ENCODE results near the gene LTBR. TPM values are rescaled to one million over a fixed set of nuclear protein-coding genes. Genes with fewer than 3 reads are reported as not detected.

The LTBR gene
- total RNA-seq, 3 donors from 2014 or later = 90.1 to 115 (median 108) TPM

GRCh38 chr12:6430124-6430989, 46.4 kb downstream of the LTBR start:
- intact Hi-C loops (cut with DNase I; ENCODE audit: low total_unique reads) = no loop called here
- peaks cover 0 to 3% of the 10 kb centered on the region in 2 donors for H3K4me1 ChIP-seq
- peak in 1 of 2 donors; percentile 64 for DNase-seq (ENCODE audit: low spot score in 2 of 2)
- no peaks in the 10 kb centered on the region for H3K36me3 ChIP-seq
- no peaks in the 10 kb centered on the region for H3K9me3 ChIP-seq
- no peaks in the 10 kb centered on the region for H3K27me3 ChIP-seq
- peak overlapping the region; percentile 68 to 80 for H3K27ac ChIP-seq
- peak overlapping the region; percentile 7 to 58 (median 34) for H3K4me3 ChIP-seq
- peak in 1 of 3 donors; percentile 83 for TF ChIP-seq POLR2AphosphoS5 (IDR thresholded peaks at IDR 0.05)
- no peak for TF ChIP-seq CTCF (IDR thresholded peaks at IDR 0.05)

GRCh38 chr12:6432991-6433390, 49.0 kb downstream of the LTBR start:
- Histone ChIP-seq H3K4me1 (peaks cover 0 to 3% of the 10 kb centered on the region in 2 donors), H3K9me3 (no peaks in the 10 kb centered on the region), H3K27ac (no peak overlapping the region), H3K27me3 (no peaks in the 10 kb centered on the region), H3K36me3 (no peaks in the 10 kb centered on the region), H3K4me3 (no peak overlapping the region)
- TF ChIP-seq POLR2A (IDR thresholded peaks at IDR 0.05) (no peak), POLR2AphosphoS5 (IDR thresholded peaks at IDR 0.05) (no peak), CTCF (IDR thresholded peaks at IDR 0.05) (no peak)
- no peak for DNase-seq (ENCODE audit: low spot score in 2 of 2)
- intact Hi-C loops (cut with DNase I; ENCODE audit: low total_unique reads) = no loop called here

- H3K36me3 ChIP-seq = no peaks in the 10 kb centered on the region
- H3K4me3 ChIP-seq = no peak overlapping the region
- no peaks in the 10 kb centered on the region for H3K27me3 ChIP-seq
- peaks cover 0 to 3% of the 10 kb centered on the region in 2 donors for H3K4me1 ChIP-seq
- DNase-seq (ENCODE audit: low spot score in 2 of 2) = no peak
- H3K27ac ChIP-seq = no peak overlapping the region
- TF ChIP-seq POLR2AphosphoS5 (IDR thresholded peaks at IDR 0.05) (no peak), POLR2A (IDR thresholded peaks at IDR 0.05) (no peak), CTCF (IDR thresholded peaks at IDR 0.05) (no peak)
- H3K9me3 ChIP-seq = no peaks in the 10 kb centered on the region
- intact Hi-C loops (cut with DNase I; ENCODE audit: low total_unique reads) = no loop called here
Observed at GRCh38 chr12:6434205-6435140, 50.5 kb downstream of the LTBR start.

GRCh38 chr12:6435961-6436715, 52.2 kb downstream of the LTBR start:
- H3K9me3 ChIP-seq = no peaks in the 10 kb centered on the region
- H3K4me1 ChIP-seq = no peaks in the 10 kb centered on the region
- DNase-seq (ENCODE audit: low spot score in 2 of 2) = no peak
- H3K36me3 ChIP-seq = no peaks in the 10 kb centered on the region
- TF ChIP-seq CTCF (IDR thresholded peaks at IDR 0.05) (no peak), POLR2AphosphoS5 (IDR thresholded peaks at IDR 0.05) (no peak), POLR2A (IDR thresholded peaks at IDR 0.05) (no peak)
- intact Hi-C loops (cut with DNase I; ENCODE audit: low total_unique reads) = no loop called here
- no peak overlapping the region for H3K4me3 ChIP-seq
- no peaks in the 10 kb centered on the region for H3K27me3 ChIP-seq
- H3K27ac ChIP-seq = no peak overlapping the region
